ENCODE data around the gene UNC5A. TPM values are rescaled to one million over a fixed set of nuclear protein-coding genes. Genes with fewer than 3 reads are reported as not detected.

UNC5A gene
- polyA plus RNA-seq, 1 of the 3 experiments (the other 2 are of a cell fraction), result 0.46 TPM

Other genes starting within 250 kb of the UNC5A start
- 5.9 and 6.6 TPM in 2 replicates for gene GPRIN1, start 200.4 kb upstream of the UNC5A start, polyA plus RNA-seq (2012; rRNA removed)
- gene SNCB, start 180.0 kb upstream of the UNC5A start, polyA plus RNA-seq (2012; rRNA removed), result 0.15 and 0.33 TPM in 2 replicates
- not detected in 2 replicates for gene EIF4E1B, start 179.9 kb upstream of the UNC5A start, polyA plus RNA-seq (2012; rRNA removed)
- 61.7 and 68.4 TPM in 2 replicates for gene TSPAN17, start 163.1 kb upstream of the UNC5A start, polyA plus RNA-seq (2012; rRNA removed)
- gene HK3, start 88.8 kb downstream of the UNC5A start, polyA plus RNA-seq (2012; rRNA removed), result 0.02 TPM in 2 replicates
- gene UIMC1, start 196.2 kb downstream of the UNC5A start, polyA plus RNA-seq (2012; rRNA removed), result 19.9 and 24.3 TPM in 2 replicates
- gene ZNF346, start 212.1 kb downstream of the UNC5A start, polyA plus RNA-seq (2012; rRNA removed), result 15.1 and 19.6 TPM in 2 replicates